HCT116 (cell line): ENCODE measurements around the gene SHISAL2A.

Source experiments
- EGR1 ChIP-seq: IDR thresholded peaks from 2 replicates; pipeline ENCODE4 v1.6.1; 2012; ENCODE audit warnings: low read depth
- EZH2 ChIP-seq: fragments of 200-600 bp; sonication (generic); IDR thresholded peaks from 2 replicates; pipeline ENCODE4 v1.6.1; 2017; ENCODE audit warnings: antibody characterized with exemption, mixed run types
- FOSL1 ChIP-seq: IDR thresholded peaks from 2 replicates; pipeline ENCODE4 v1.6.1; 2012; ENCODE audit warnings: low read depth
- JUND ChIP-seq: IDR thresholded peaks from 2 replicates; pipeline ENCODE4 v1.6.1; 2012
- POLR2A ChIP-seq: IDR thresholded peaks from 2 replicates; pipeline ENCODE4 v1.7.0; 2011; ENCODE audit warnings: borderline replicate concordance; ENCODE audit not compliant: insufficient read depth, insufficient read length; ENCODE audit errors: extremely low read depth
- POLR2AphosphoS5 ChIP-seq: IDR thresholded peaks from 2 replicates; pipeline ENCODE4 v1.6.1; 2011; ENCODE audit warnings: mild to moderate bottlenecking, low read depth, low read length, moderate library complexity
- RAD21 ChIP-seq: IDR thresholded peaks from 2 replicates; pipeline ENCODE4 v1.6.1; 2012; ENCODE audit warnings: low read depth, mild to moderate bottlenecking
- SIN3A ChIP-seq: IDR thresholded peaks from 2 replicates; pipeline ENCODE4 v1.6.1; 2012; ENCODE audit warnings: low read depth
- SP1 ChIP-seq: IDR thresholded peaks from 2 replicates; pipeline ENCODE4 v1.6.1; 2012; ENCODE audit warnings: low read depth
- SRF ChIP-seq: IDR thresholded peaks from 2 replicates; pipeline ENCODE4 v1.6.1; 2012; ENCODE audit warnings: low read depth
- TCF7L2 ChIP-seq: IDR thresholded peaks from 2 replicates; pipeline ENCODE4 v1.7.0; 2011; ENCODE audit warnings: borderline replicate concordance, inconsistent platforms; ENCODE audit not compliant: insufficient read depth, insufficient read length; ENCODE audit errors: extremely low read depth
- TF ChIP-seq, protein P1 (sequence below), 3 experiments: fragments of 200-600 bp in 1 of 3; sonication (generic) in 1 of 3; IDR thresholded peaks in 2 of 3; conservative IDR thresholded peaks in 1 of 3; 2 replicates each; pipeline ENCODE4 v1.5.1; 2012 to 2017; ENCODE audit warnings: low read depth in 2 of 3, low read length in 2 of 3, antibody characterized with exemption in 1 of 3, borderline replicate concordance in 1 of 3, control low read depth in 1 of 3, mild to moderate bottlenecking in 1 of 3, mixed read lengths in 1 of 3, mixed run types in 1 of 3, moderate library complexity in 1 of 3; ENCODE audit not compliant: insufficient read depth in 1 of 3
- TF ChIP-seq, protein P2 (sequence below): IDR thresholded peaks from 2 replicates; pipeline ENCODE4 v1.6.1; 2012
- TF ChIP-seq, protein P3 (sequence below): IDR thresholded peaks from 2 replicates; pipeline ENCODE4 v1.6.1; 2011; ENCODE audit warnings: mild to moderate bottlenecking, low read length, moderate library complexity; ENCODE audit not compliant: insufficient replicate concordance; ENCODE audit errors: extremely low read depth

DNA sequence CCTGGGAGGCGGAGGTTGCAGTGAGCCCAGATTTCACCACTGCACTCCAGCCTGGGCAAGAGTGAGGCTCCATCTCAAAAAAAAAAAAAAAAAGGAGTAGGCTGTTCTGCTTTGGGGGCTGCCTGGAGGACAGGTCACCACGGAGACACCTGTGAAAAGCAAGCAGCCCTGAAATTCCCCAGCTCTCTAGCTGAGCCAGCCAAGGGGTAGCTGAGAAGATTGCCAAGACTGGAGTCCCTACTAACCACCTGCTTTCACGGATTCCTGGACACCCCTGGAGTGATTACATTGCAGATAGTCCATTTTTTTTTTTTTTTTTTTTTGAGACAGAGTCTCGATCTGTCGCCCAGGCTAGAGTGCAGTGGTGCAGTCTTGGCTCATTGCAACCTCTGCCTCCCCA lies 18.3 kb upstream of the SHISAL2A start:
- TF ChIP-seq, protein P1, sequence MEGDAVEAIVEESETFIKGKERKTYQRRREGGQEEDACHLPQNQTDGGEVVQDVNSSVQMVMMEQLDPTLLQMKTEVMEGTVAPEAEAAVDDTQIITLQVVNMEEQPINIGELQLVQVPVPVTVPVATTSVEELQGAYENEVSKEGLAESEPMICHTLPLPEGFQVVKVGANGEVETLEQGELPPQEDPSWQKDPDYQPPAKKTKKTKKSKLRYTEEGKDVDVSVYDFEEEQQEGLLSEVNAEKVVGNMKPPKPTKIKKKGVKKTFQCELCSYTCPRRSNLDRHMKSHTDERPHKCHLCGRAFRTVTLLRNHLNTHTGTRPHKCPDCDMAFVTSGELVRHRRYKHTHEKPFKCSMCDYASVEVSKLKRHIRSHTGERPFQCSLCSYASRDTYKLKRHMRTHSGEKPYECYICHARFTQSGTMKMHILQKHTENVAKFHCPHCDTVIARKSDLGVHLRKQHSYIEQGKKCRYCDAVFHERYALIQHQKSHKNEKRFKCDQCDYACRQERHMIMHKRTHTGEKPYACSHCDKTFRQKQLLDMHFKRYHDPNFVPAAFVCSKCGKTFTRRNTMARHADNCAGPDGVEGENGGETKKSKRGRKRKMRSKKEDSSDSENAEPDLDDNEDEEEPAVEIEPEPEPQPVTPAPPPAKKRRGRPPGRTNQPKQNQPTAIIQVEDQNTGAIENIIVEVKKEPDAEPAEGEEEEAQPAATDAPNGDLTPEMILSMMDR (IDR thresholded peaks at IDR 0.05 in 2 of 3, conservative IDR thresholded peaks at IDR 0.05 in 1 of 3; ENCODE audit: borderline replicate concordance in 1 of 3, insufficient read depth in 1 of 3, low read depth in 2 of 3, low read length in 2 of 3), result no peak
- TF ChIP-seq EZH2 (no peak), SP1 (no peak), FOSL1 (no peak), POLR2AphosphoS5 (no peak), JUND (no peak), RAD21 (no peak), SRF (no peak), POLR2A (no peak), TCF7L2 (no peak), SIN3A (no peak), EGR1 (no peak)
- TF ChIP-seq, protein P2, sequence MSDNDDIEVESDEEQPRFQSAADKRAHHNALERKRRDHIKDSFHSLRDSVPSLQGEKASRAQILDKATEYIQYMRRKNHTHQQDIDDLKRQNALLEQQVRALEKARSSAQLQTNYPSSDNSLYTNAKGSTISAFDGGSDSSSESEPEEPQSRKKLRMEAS, result no peak
- TF ChIP-seq, protein P3, sequence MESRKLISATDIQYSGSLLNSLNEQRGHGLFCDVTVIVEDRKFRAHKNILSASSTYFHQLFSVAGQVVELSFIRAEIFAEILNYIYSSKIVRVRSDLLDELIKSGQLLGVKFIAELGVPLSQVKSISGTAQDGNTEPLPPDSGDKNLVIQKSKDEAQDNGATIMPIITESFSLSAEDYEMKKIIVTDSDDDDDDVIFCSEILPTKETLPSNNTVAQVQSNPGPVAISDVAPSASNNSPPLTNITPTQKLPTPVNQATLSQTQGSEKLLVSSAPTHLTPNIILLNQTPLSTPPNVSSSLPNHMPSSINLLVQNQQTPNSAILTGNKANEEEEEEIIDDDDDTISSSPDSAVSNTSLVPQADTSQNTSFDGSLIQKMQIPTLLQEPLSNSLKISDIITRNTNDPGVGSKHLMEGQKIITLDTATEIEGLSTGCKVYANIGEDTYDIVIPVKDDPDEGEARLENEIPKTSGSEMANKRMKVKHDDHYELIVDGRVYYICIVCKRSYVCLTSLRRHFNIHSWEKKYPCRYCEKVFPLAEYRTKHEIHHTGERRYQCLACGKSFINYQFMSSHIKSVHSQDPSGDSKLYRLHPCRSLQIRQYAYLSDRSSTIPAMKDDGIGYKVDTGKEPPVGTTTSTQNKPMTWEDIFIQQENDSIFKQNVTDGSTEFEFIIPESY, result no peak
